Right ventricle myocardium superior (tissue), 1 donor: ENCODE data around the gene TAOK3. TPM values are rescaled to one million over a fixed set of nuclear protein-coding genes. Genes with fewer than 3 reads are reported as not detected.
A peak's percentile ranks its signal among the peaks of the same experiment; 100 is the strongest.
"Not testable (repeated sequence)": the region's sequence is repeated elsewhere in the genome, so short reads cannot be mapped to it uniquely, and the experiment has no call there.

Experiments used
- ATAC-seq: fragments of 200-7000 bp; cut with Tn5 transposase; one replicate; pipeline ENCODE4 v1.9.1; 2020; ENCODE audit warnings: mild to moderate bottlenecking; ENCODE audit not compliant: poor library complexity
- DNase-seq: peaks from one replicate; pipeline ENCODE4 v3.0.0-alpha.2; 2020
- intact Hi-C: fragments of 100-400 bp; cut with DNase I; formaldehyde crosslinking; loops from one replicate; pipeline ENCODE4 v1.11.2; 2022
- total RNA-seq: library from RNA; stranded (reverse); fragmentation: NEBNext Ultra II Directional; extraction: Animal tissue kit (Norgen Biotek cat#: 25700); gene quantifications from one replicate; pipeline ENCODE4 v1.2.1, GENCODE V29; 2021
- donor health status: DM: no; HTN: yes; CAD: no; lungs with severe emphysema.

Gene TAOK3
- total RNA-seq, 1 donor from 2014 or later = 21.8 TPM

DNA sequence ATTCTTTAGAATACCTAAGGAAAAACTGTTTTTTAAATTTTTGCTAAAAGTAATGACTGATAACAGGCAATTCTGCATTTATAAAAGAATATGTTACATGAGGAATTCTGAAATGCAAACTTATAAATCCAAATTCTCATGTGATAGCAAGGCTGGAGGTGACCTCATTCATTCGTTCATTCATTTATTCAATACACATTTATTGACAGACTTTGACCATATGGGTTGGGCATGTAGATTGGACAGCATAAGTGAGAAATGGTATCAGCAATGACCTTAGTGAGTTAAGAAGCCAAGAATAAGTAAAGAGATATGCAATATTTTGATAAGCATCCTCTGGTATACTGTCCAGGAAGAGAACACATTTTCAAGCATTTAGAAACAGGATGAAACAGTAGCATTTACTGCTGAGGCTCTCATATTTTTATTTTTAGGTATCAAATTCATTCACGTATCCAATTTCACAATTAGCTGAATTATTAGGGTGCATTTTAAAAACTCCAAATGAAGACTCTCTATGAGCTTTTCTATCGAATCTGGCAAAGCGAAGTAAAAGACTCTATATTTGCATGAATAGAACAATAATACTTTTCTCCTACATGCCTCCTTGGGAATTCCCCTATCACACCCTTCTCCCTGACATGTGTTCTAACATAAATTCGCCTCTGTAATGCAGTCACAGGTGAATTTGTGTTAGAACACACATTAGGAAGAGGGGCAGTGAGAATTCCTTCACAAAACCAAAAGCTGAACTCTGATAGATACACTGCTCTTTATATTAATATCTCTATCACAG lies 186.9 kb downstream of the TAOK3 start:
- DNase-seq (no peak), ATAC-seq (no peak)
- intact Hi-C loops = loop anchor here (5.0 kb wide), 1 partner anchor 192 kb away; the partner anchor contains the start of gene SUDS3

DNA sequence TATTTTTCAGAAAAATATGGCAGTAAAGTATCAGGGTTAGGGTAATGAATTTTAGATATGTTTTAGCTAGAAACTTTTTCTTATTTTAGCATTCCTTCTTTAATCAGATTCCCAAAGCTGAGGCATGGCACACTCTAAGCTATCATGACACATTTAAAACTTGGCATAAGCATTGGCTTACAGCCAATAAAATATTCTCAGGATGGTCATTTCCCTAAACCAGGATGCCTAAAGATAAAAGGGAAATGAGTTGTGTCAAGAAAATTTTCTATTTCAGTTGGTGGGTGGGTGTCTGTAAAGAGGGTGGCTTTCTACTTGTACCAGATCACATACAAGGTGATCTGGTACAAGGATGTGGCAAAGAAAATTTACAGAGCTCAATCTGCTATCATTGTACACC lies 189.0 kb downstream of the TAOK3 start:
- DNase-seq = no peak
- intact Hi-C loops = no loop called here
- peak; percentile 14 for ATAC-seq

DNA sequence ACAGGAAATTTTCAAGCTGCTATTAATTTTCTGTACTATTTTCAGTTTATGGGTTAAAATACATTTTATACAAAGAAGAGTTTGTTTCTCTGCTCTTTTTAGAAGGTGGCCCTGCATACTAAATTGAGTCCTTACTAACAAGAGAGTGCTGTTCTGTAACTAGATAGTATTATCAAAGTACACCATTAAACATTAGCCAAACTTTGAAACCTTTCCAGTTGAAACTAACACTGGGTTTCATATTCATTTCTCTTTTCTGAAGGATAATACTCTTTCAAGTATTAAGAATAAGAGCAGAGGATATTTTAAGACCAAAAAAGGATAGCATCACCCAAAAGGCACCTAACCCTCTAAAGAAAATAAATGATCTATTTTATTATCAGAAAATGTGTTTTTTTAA lies 189.6 kb downstream of the TAOK3 start:
- ATAC-seq (no peak), DNase-seq (no peak)
- intact Hi-C loops = no loop called here

DNA sequence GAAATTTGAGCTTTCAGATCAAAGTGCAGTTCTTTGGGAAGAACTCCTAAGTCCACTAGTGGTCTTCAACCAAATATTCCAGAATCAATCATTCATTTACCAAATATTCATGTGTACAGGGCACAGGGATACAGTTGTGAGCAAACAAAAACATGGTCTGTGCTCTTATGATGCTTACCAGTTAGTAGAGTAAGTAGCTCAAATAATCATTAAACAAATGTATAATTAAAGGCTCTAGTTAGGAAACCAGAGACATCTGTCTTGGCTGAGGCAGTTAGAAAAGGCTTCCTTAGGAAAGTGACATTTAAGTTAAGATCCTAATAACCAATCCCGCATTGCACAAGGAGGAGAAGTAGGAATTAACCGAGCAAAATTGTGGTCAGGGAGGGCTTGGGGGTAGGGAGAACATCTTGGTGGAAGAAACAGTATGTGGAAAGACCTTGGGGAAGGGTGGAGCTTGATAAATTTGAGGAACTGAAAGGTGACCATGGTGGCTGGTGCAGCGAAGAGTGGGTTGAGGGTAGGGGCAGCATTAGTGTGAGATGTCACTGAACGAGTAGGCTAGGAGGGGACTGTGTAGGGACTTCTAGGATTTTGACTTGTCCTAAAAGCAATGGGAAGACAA lies 196.8 kb downstream of the TAOK3 start:
- intact Hi-C loops = no loop called here
- DNase-seq = no peak
- ATAC-seq = peak; percentile 36

DNA sequence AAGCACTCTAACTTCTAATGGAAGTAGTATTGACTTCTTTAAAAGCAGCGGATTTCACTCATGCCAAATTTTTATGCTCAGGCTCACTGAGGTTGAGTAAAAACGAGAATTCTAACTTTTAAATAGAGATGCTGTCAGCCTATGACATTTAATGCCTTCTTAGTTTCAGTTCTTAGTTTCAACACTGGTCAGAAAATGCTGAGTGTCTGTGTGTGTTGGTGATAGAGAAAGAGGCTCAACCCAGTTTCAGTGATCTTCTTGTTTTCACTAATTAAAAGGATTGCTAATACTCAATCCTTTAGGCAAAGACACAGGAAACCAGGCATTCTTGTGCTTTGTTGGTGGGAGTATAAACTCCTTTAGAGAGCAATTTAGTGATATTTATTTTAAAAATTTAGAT lies 205.8 kb downstream of the TAOK3 start:
- ATAC-seq (no peak), DNase-seq (no peak)
- intact Hi-C loops = no loop called here

DNA sequence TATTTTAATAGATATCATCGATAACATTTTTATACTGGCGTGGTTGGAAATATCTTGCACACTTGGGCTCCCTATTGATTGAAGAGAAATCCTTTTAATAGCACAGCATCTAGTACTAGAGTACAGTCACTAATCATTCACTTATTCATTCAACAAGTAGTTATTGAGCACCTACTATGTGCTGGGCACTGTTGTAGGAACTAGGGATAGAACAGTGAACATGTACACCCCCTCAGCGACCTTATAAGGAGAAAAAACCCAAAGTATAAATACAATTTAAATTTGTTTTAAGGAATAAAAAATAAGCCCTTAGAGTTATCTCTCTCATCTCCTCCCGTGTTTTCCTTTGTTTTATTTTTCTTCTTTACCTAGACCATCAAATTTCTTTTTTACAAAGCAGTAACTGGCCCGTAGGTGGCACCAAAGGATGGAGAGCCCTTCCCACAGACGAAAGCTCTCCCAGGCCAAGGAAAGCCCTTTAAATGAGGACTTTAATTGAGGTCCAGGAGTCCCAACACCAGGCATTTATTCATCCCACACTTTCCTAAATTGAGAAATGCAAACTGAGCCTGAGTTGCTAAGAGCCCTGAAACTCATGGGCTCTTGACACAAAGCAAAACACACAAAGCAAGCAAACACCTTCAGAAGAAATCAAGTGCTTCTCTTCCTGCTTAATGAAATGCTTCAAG lies 207.8 kb downstream of the TAOK3 start:
- intact Hi-C loops = no loop called here

DNA sequence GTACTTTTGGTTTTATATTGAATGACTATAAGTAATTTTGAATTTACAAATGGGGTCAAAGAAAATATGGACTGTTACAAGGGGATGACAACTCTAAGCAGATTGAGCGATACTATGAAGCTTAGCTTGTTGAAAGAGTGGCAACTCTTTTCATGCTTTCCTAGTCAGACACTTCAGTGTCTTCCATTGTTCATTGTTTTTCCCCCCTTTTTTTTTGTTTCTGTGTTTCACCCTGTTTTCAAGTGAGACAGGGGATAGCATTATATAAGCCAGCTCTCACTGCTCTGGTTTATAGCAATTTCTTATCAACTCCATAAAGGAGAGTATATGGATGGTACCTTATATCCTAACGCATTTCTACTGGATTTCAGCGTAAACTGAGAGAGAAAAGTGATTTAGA lies 212.2 kb downstream of the TAOK3 start:
- no peak for DNase-seq
- intact Hi-C loops = no loop called here
- ATAC-seq = no peak

More for the DNA sequence above, 207.8 kb downstream of the TAOK3 start:
- no peak for ATAC-seq
- no peak for DNase-seq

DNA sequence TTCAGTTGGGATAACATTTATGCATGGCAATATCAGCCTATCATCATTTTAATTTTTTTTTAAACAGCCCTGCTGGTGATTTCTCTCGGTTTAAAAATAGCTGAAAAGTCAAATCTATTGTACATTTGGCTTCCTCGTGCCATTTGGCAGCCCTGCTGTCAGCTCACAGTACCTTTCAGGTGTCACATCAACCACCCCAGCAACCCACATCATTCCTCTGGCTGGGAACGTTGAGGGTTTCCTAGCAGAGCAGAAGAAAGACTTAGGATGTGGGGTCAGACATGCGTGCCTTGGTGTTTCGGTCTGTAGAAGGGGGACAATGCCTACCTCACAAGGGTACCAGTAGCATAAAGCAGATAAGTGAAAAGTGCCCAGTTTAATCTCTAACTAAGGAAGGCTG lies 221.0 kb downstream of the TAOK3 start:
- no peak for DNase-seq
- intact Hi-C loops = no loop called here
- no peak for ATAC-seq

DNA sequence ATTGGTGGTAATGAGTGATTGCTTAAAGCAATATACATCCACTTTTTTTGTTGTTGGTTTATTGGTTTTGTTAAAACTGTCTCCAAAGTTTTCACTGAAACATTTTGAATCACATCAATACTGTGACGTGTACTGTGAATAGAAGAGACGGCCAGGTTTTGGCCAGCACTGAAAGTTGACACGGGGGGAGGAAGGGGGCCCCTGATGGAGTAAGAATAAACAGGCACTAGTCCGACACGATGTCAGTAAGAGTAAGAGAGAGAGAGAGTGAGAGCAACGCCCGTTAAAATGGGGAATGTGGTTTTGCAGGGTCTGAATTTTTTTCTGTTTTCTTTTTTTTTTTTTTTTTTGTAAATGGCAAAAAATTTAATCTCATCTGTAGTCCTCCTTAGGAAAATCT lies 222.1 kb downstream of the TAOK3 start:
- DNase-seq (no peak), ATAC-seq (peak; percentile 68)
- intact Hi-C loops = no loop called here

DNA sequence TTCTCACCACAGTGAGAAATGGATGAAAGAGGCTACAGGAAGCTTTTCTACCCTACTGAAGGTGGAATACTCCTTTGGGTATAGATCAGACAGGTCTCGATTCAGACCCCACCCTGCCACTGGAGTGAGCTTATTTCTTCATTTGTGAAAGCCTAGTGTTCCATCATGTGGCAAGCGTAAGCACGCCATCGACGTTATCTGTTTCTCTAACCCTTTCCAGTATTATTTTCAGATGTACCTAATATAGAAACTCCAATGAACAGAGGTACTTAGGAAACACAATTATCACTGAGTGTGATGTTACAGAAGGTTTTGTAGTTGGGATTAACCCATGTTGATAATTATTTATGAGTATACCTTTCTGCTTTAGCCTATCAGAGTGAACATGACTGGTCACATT lies 224.4 kb downstream of the TAOK3 start:
- ATAC-seq = peak; percentile 53
- intact Hi-C loops = no loop called here
- no peak for DNase-seq

DNA sequence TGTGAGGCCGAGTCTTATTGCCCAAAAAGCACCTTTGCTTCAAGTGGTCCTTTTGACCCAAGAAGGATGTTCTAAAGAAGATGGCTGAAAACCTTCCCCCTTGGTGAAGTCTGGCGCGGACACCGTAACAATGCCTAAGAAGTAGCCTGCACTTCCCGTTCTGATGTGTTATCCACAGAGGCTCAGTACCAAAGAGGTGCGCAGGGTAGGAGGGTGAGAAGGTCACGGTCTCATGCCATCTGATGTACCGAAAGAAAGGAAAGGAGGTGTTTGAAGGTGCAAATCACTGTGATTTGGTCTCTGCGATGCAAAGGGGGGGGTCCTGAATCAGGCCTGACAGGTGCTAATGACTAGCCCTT lies 226.9 kb downstream of the TAOK3 start:
- DNase-seq (no peak), ATAC-seq (no peak)
- intact Hi-C loops = no loop called here

DNA sequence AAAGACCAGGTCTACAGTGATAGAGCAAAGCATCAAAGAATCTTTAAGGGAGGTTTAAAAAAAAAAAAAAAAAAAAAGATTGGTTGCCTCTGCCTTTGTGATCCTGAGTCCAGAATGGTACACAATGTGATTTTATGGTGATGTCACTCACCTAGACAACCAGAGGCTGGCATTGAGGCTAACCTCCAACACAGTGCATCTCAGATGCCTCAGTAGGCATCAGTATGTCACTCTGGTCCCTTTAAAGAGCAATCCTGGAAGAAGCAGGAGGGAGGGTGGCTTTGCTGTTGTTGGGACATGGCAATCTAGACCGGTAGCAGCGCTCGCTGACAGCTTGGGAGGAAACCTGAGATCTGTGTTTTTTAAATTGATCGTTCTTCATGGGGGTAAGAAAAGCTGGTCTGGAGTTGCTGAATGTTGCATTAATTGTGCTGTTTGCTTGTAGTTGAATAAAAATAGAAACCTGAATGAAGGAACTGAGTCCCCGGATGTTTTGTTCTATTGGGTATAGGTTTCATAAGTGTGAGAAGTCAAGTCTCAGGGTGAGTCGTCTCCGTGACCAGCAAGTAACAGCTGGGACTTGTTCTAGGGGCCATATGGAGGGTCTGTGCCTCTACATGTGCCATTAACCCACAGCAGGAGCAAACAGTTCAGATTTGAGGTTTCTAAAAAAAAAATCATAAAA lies 227.5 kb downstream of the TAOK3 start:
- intact Hi-C loops = no loop called here
- DNase-seq = no peak
- ATAC-seq = no peak

DNA sequence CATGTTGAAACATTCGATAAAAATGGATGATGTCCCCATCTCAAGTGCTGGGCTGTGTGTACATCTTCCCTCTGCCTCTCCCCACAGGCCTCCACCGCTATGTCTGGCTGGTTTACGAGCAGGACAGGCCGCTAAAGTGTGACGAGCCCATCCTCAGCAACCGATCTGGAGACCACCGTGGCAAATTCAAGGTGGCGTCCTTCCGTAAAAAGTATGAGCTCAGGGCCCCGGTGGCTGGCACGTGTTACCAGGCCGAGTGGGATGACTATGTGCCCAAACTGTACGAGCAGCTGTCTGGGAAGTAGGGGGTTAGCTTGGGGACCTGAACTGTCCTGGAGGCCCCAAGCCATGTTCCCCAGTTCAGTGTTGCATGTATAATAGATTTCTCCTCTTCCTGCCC lies 228.2 kb downstream of the TAOK3 start:
- intact Hi-C loops = no loop called here
- DNase-seq = no peak
- ATAC-seq = no peak

DNA sequence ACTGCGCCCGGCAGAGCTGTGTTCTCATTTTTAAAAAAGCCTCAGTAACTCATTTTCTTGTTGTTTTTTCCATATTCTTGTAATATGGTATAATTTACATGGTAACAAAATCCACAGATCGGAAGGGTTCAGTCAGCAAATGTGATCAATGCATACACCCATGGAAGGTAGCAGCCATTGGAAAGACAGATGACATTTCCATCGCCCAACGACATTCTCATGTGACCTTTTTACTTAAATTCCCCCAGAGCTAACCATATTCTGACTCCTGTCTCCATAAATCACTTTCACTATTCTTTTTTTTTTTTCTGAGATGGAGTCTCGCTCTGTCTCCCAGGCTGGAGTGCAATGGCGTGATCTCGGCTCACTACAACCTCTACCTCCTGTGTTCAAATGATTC lies 231.9 kb downstream of the TAOK3 start:
- DNase-seq = no peak
- ATAC-seq = no peak
- intact Hi-C loops = no loop called here

DNA sequence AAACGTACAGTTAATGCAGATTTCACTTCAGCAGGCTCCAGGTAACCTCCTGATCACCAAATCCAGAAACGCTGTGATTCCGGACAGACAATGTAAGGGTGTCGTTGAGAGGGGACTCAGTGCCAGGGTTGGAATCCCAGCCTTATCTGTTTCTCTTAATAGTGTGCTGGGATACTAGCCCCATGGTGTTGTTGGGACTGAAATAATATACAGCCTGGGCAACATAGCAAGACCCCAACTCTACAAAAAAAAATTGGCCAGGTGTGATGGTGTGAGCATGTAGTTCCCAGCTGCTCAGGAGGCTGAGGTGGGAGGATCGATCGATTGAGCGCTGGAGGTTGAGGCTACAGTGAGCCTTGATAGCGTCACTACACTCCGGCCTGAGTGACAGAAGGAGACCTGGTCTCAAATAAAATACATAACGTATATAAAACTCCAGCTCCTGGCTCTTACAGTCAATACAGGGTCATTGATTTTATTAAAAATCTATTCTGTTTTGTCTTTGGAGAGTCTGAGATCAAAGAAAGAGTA lies 235.5 kb downstream of the TAOK3 start:
- intact Hi-C loops = loop anchor here (10.0 kb wide), 1 partner anchor 238 kb away; the partner anchor contains the start of genes SUDS3 and TAOK3
- ATAC-seq (no peak), DNase-seq (no peak)

DNA sequence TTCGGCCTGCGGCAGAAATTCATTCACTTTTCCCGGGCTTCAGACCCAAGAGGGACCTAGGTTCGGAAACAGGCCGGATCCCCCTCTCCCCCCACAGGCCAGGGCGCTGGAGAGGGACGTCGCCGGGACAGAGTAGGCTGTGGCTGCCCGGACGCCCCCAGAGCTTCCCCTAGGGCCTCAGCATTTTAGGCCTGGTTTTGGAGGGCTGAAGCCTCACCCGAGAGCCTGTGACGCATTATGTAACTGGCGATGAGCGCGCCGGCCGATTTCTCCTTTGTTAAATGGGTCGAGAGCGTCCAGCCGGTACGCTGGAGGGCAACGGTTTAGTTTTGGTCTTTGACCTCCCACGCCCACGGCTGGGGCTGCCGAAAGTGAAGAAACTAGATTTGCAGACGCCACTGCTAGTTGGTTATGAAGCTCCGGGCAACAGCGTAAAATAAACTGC lies 236.1 kb downstream of the TAOK3 start:
- DNase-seq (peak; percentile 72), ATAC-seq (peak; percentile 49)
- intact Hi-C loops = loop anchor here (10.0 kb wide), 1 partner anchor 238 kb away; the partner anchor contains the start of genes SUDS3 and TAOK3

DNA sequence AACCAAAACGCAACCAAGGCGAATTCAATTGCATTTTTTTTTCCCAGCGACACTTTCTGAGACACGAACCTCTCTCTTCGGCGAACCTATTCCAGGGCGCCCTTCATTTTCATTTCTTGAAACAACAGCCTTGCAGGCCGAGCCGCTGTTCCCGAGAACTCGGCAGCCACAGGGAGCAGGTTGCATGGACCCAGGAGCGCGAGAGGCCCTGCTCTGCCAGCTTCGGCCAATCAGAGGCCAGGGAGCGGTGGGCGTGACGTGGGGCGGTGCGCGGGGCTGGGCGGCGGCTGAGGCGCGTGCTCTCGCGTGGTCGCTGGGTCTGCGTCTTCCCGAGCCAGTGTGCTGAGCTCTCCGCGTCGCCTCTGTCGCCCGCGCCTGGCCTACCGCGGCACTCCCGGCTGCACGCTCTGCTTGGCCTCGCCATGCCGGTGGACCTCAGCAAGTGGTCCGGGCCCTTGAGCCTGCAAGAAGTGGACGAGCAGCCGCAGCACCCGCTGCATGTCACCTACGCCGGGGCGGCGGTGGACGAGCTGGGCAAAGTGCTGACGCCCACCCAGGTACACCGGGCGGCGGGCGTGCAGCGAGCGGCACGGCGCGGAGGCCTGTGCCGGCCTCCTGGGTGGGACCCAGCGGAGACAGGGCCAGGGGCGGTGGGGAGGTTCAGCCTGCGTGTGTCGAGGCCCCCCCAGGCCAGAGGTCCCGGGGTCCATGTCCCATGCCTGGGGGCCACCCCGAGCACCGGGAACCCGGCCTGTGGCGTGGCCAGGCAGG lies 236.7 kb downstream of the TAOK3 start, which contains the start of gene PEBP1:
PEBP1 (plus strand) TSS at position 337 of the 771 bp plus-strand sequence; CDS start at position 423, 86 bp downstream.
- ATAC-seq (peak; percentile 99), DNase-seq (peak; percentile 97)
- intact Hi-C loops = loop anchor here (10.0 kb wide), 1 partner anchor 239 kb away; the partner anchor contains the start of genes SUDS3 and TAOK3

DNA sequence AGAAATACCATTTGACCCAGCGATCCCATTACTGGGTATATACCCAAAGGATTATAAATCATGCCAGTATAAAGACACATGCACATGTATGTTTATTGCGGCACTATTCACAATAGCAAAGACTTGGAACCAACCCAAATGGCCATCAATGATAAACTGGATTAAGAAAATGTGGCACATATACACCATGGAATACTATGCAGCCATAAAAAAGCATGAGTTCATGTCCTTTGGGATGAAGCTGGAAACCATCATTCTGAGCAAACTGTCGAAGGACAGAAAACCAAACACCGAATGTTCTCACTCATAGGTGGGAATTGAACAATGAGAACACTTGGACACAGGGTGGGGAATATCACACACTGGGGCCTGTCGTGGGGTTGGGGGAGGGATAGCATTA lies 243.3 kb downstream of the TAOK3 start:
- DNase-seq, ATAC-seq, intact Hi-C loops: not testable (repeated sequence)
